HCT116 (cell line): ENCODE data around the gene NHSL2. TPM values are rescaled to one million over a fixed set of nuclear protein-coding genes. Genes with fewer than 3 reads are reported as not detected.

Source experiments
- ATAC-seq: fragments of 200-7000 bp; cut with Tn5 transposase; 2 replicates; pipeline ENCODE4 v1.9.1; 2020; ENCODE audit warnings: mild to moderate bottlenecking, moderate library complexity
- BruUV-seq: library from RNA; stranded (reverse); fragments of 400-500 nt; replicated peaks from 2 replicates; lab custom pipeline; 2021; lab: Mats Ljungman, UMichigan
- CTCF ChIA-PET: fragments of 300-600 bp; sonication (Branson Sonifier 250); formaldehyde crosslinking; loops from one replicate; lab custom pipeline; 2021; ENCODE audit warnings: antibody characterized with exemption; lab: Charles Lee
- POLR2A ChIA-PET: fragments of 300-600, 350-600 bp; sonication (Branson Sonifier 250); formaldehyde crosslinking; loops from one replicate; lab custom pipeline; 2021; ENCODE audit warnings: antibody characterized with exemption; lab: Charles Lee
- RAD21 ChIA-PET, 2 experiments: fragments of 300-600 bp; sonication (Branson Sonifier 250); formaldehyde crosslinking; loops; one replicate each; lab custom pipeline; 2023; ENCODE audit warnings: low total read pairs in 2 of 2; ENCODE audit not compliant: uncharacterized antibody in 2 of 2, unreplicated experiment in 2 of 2, low non-redundant PET in 1 of 2; lab: Charles Lee
- DNase-seq: peaks from one replicate; pipeline ENCODE4 v3.0.0-alpha.2; 2010; ENCODE audit warnings: low read depth, low spot score
- H2AFZ ChIP-seq: fragments of 200-600 bp; shearing (Covaris generic), sonication (generic); 2 replicates; pipeline ENCODE4 v1.6.1; 2017; ENCODE audit warnings: low read depth, mixed run types, mixed read lengths, antibody characterized with exemption, low read length; ENCODE audit not compliant: poor library complexity, severe bottlenecking
- H3K27ac ChIP-seq: 2 replicates; pipeline ENCODE4 v1.5.1; 2012; ENCODE audit warnings: low read depth, low read length
- H3K27me3 ChIP-seq: fragments of 200-600 bp; sonication (generic); 2 replicates; pipeline ENCODE4 v1.6.1; 2016; ENCODE audit warnings: mixed run types, low read length, mixed read lengths; ENCODE audit not compliant: insufficient read depth
- H3K36me3 ChIP-seq, 2 experiments: fragments of 200-500 bp in 1 of 2; fragments of 200-600 bp in 1 of 2; sonication (Bioruptor generic) in 1 of 2; sonication (generic) in 1 of 2; 2 replicates each; pipeline versions ENCODE4 v1.5.1 to v1.6.1; 2014 to 2016; ENCODE audit warnings: low read length in 2 of 2, inconsistent platforms in 1 of 2, mixed read lengths in 1 of 2, mixed run types in 1 of 2; ENCODE audit not compliant: insufficient read depth in 2 of 2, control insufficient read depth in 1 of 2
- H3K4me1 ChIP-seq, 2 experiments: fragments of 200-600 bp in 1 of 2; sonication (generic) in 1 of 2; 2 replicates each; pipeline versions ENCODE4 v1.5.1 to v1.6.1; 2012 to 2017; ENCODE audit warnings: low read length in 2 of 2, inconsistent platforms in 1 of 2, mild to moderate bottlenecking in 1 of 2, mixed read lengths in 1 of 2, mixed run types in 1 of 2, moderate library complexity in 1 of 2; ENCODE audit not compliant: insufficient read depth in 2 of 2, control insufficient read depth in 1 of 2
- H3K4me2 ChIP-seq: fragments of 200-600 bp; sonication (generic); 2 replicates; pipeline ENCODE4 v1.6.1; 2017; ENCODE audit warnings: mixed run types, low read length, mixed read lengths
- H3K4me3 ChIP-seq, 2 experiments: fragments of 200-600 bp in 1 of 2; sonication (generic) in 1 of 2; replicated peaks in 1 of 2; 2 replicates each; pipeline ENCODE4 v1.5.1; 2011 to 2016; ENCODE audit warnings: low read length in 2 of 2, control low read depth in 1 of 2, low read depth in 1 of 2, mild to moderate bottlenecking in 1 of 2, mixed read lengths in 1 of 2, mixed run types in 1 of 2
- H3K79me2 ChIP-seq: fragments of 200-600 bp; sonication (generic); 2 replicates; pipeline ENCODE4 v1.6.1; 2017; ENCODE audit warnings: mild to moderate bottlenecking, mixed run types, low read length, moderate library complexity, mixed read lengths; ENCODE audit not compliant: insufficient read depth
- H3K9ac ChIP-seq: fragments of 200-600 bp; sonication (generic); 2 replicates; pipeline ENCODE4 v1.6.1; 2016; ENCODE audit warnings: low read length, mixed read lengths
- H3K9me2 ChIP-seq: fragments of 200-600 bp; sonication (generic), shearing (Covaris generic); 2 replicates; pipeline ENCODE4 v1.6.1; 2017; ENCODE audit warnings: mixed run types, mild to moderate bottlenecking, moderate library complexity; ENCODE audit not compliant: insufficient read depth
- H3K9me3 ChIP-seq, 2 experiments: fragments of 200-500 bp in 1 of 2; fragments of 200-600 bp in 1 of 2; sonication (Bioruptor generic) in 1 of 2; sonication (generic) in 1 of 2; 2 replicates each; pipeline ENCODE4 v1.6.1; 2014 to 2017; ENCODE audit warnings: low read length in 2 of 2, mixed read lengths in 2 of 2, inconsistent platforms in 1 of 2, low read depth in 1 of 2, mild to moderate bottlenecking in 1 of 2, mixed run types in 1 of 2, moderate library complexity in 1 of 2; ENCODE audit not compliant: control insufficient read depth in 1 of 2, insufficient read depth in 1 of 2
- H4K20me1 ChIP-seq: fragments of 200-600 bp; sonication (generic), shearing (Covaris generic); 2 replicates; pipeline ENCODE4 v1.6.1; 2017; ENCODE audit warnings: mixed run types, mild to moderate bottlenecking, moderate library complexity; ENCODE audit not compliant: insufficient read depth
- ATF3 ChIP-seq: IDR thresholded peaks from 2 replicates; pipeline ENCODE4 v1.6.1; 2012
- CBX3 ChIP-seq: IDR thresholded peaks from 2 replicates; pipeline ENCODE4 v1.6.1; 2012; ENCODE audit warnings: low read depth
- ELF1 ChIP-seq: IDR thresholded peaks from 2 replicates; pipeline ENCODE4 v1.6.1; 2012; ENCODE audit warnings: low read depth, borderline replicate concordance
- EZH2 ChIP-seq: fragments of 200-600 bp; sonication (generic); IDR thresholded peaks from 2 replicates; pipeline ENCODE4 v1.6.1; 2017; ENCODE audit warnings: antibody characterized with exemption, mixed run types
- FOSL1 ChIP-seq: IDR thresholded peaks from 2 replicates; pipeline ENCODE4 v1.6.1; 2012; ENCODE audit warnings: low read depth
- JUND ChIP-seq: IDR thresholded peaks from 2 replicates; pipeline ENCODE4 v1.6.1; 2012
- MAX ChIP-seq: IDR thresholded peaks from 2 replicates; pipeline ENCODE4 v1.6.1; 2012
- POLR2A ChIP-seq: IDR thresholded peaks from 2 replicates; pipeline ENCODE4 v1.7.0; 2011; ENCODE audit warnings: borderline replicate concordance; ENCODE audit not compliant: insufficient read depth, insufficient read length; ENCODE audit errors: extremely low read depth
- RAD21 ChIP-seq: IDR thresholded peaks from 2 replicates; pipeline ENCODE4 v1.6.1; 2012; ENCODE audit warnings: low read depth, mild to moderate bottlenecking
- REST ChIP-seq: IDR thresholded peaks from 2 replicates; pipeline ENCODE4 v1.6.1; 2012; ENCODE audit warnings: low read depth
- SIN3A ChIP-seq: IDR thresholded peaks from 2 replicates; pipeline ENCODE4 v1.6.1; 2012; ENCODE audit warnings: low read depth
- SP1 ChIP-seq: IDR thresholded peaks from 2 replicates; pipeline ENCODE4 v1.6.1; 2012; ENCODE audit warnings: low read depth
- SRF ChIP-seq: IDR thresholded peaks from 2 replicates; pipeline ENCODE4 v1.6.1; 2012; ENCODE audit warnings: low read depth
- YY1 ChIP-seq: IDR thresholded peaks from 2 replicates; pipeline ENCODE4 v1.6.1; 2011; ENCODE audit warnings: low read length, low read depth, moderate library complexity, mild to moderate bottlenecking; ENCODE audit not compliant: insufficient replicate concordance; ENCODE audit errors: extremely low read depth
- ZFX ChIP-seq: fragments of 450-650 bp; IDR thresholded peaks from 2 replicates; pipeline ENCODE4 v1.6.1; 2017
- ZNF274 ChIP-seq: fragments of 200-500 bp; sonication (Bioruptor generic); IDR thresholded peaks from 2 replicates; pipeline ENCODE4 v1.6.1; 2014; ENCODE audit warnings: mild to moderate bottlenecking, low read depth, low read length, inconsistent platforms
- intact Hi-C: fragments of 100-400 bp; cut with micrococcal nuclease; formaldehyde crosslinking; loops from 2 replicates; pipeline ENCODE4 v1.10.0; 2022
- total RNA-seq: library from RNA; stranded (reverse); gene quantifications from one replicate; pipeline ENCODE4 v1.2.1, GENCODE V29; 2021; ENCODE audit not compliant: unreplicated experiment
- TF ChIP-seq, protein P1 (sequence below), 3 experiments: fragments of 200-600 bp in 1 of 3; sonication (generic) in 1 of 3; IDR thresholded peaks in 2 of 3; conservative IDR thresholded peaks in 1 of 3; 2 replicates each; pipeline ENCODE4 v1.5.1; 2012 to 2017; ENCODE audit warnings: low read depth in 2 of 3, low read length in 2 of 3, antibody characterized with exemption in 1 of 3, borderline replicate concordance in 1 of 3, control low read depth in 1 of 3, mild to moderate bottlenecking in 1 of 3, mixed read lengths in 1 of 3, mixed run types in 1 of 3, moderate library complexity in 1 of 3; ENCODE audit not compliant: insufficient read depth in 1 of 3

Gene NHSL2
- total RNA-seq, 1 experiment from 2014 or later: 0.22 TPM

DNA sequence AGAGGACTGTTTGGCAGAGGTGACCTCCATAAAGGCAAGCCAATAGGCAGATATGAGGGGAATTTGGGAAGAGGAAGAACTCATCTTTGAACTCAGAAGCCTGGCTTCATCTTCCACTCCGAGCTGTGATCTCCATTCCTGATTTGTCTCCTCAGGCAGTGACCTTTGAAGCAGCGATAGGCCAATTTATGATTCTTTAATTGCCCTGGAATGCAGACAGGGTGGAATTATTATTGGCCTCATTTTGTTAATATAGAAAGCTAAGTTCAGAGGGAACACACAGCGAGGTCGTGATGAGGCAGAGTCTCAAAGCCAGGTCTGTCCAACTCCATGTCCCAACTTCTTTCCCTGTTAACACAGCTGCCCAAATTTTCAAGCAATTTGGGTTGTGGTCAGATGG lies 204.2 kb downstream of the NHSL2 start (continued):
- TF ChIP-seq REST: no peak
- no peak for TF ChIP-seq ZFX
- no peak for TF ChIP-seq SIN3A

- Histone ChIP-seq H3K4me2 (no peak overlapping the region), H3K9me2 (no peaks in the 10 kb centered on the region), H3K9me3 (no peaks in the 10 kb centered on the region), H3K9ac (no peak overlapping the region), H2AFZ (no peak overlapping the region), H3K36me3 (no peaks in the 10 kb centered on the region), H3K27ac (no peak overlapping the region), H3K4me1 (no peaks in the 10 kb centered on the region), H4K20me1 (no peaks in the 10 kb centered on the region), H3K27me3 (no peaks in the 10 kb centered on the region), H3K4me3 (no peak overlapping the region), H3K79me2 (no peaks in the 10 kb centered on the region)
- intact Hi-C loops: no loop called here
- CTCF ChIA-PET: interaction anchor here (1.3 kb wide), 1 partner anchor 11 kb away, joined by 4 read pairs; no protein-coding TSS in a partner anchor
- no peak for DNase-seq
- POLR2A ChIA-PET: no interaction called here
- ATAC-seq: no peak
- BruUV-seq: no TSS peak
- RAD21 ChIA-PET: no interaction called here
- TF ChIP-seq, protein P1, sequence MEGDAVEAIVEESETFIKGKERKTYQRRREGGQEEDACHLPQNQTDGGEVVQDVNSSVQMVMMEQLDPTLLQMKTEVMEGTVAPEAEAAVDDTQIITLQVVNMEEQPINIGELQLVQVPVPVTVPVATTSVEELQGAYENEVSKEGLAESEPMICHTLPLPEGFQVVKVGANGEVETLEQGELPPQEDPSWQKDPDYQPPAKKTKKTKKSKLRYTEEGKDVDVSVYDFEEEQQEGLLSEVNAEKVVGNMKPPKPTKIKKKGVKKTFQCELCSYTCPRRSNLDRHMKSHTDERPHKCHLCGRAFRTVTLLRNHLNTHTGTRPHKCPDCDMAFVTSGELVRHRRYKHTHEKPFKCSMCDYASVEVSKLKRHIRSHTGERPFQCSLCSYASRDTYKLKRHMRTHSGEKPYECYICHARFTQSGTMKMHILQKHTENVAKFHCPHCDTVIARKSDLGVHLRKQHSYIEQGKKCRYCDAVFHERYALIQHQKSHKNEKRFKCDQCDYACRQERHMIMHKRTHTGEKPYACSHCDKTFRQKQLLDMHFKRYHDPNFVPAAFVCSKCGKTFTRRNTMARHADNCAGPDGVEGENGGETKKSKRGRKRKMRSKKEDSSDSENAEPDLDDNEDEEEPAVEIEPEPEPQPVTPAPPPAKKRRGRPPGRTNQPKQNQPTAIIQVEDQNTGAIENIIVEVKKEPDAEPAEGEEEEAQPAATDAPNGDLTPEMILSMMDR (IDR thresholded peaks at IDR 0.05 in 2 of 3, conservative IDR thresholded peaks at IDR 0.05 in 1 of 3; ENCODE audit: borderline replicate concordance in 1 of 3, insufficient read depth in 1 of 3, low read depth in 2 of 3, low read length in 2 of 3): no peak
- TF ChIP-seq JUND: no peak
- TF ChIP-seq RAD21: no peak
- TF ChIP-seq ZNF274: no peak
- no peak for TF ChIP-seq POLR2A
- TF ChIP-seq SIN3A: no peak
- TF ChIP-seq SP1: no peak
- TF ChIP-seq EZH2: no peak
- TF ChIP-seq YY1: no peak
- TF ChIP-seq MAX: no peak
- TF ChIP-seq ATF3: no peak
- TF ChIP-seq REST: no peak
- no peak for TF ChIP-seq ELF1
- TF ChIP-seq SRF: no peak
- no peak for TF ChIP-seq CBX3
- TF ChIP-seq FOSL1: no peak
Measured at GRCh38 chrX:72115380-72115779, 204.7 kb downstream of the NHSL2 start.
